Neural progenitor cell (in vitro differentiated cells): Measurements from ENCODE around the gene KIAA0408.
"Not testable (repeated sequence)": the region's sequence is repeated elsewhere in the genome, so short reads cannot be mapped to it uniquely, and the experiment has no call there.

Experiments used
- CTCF ChIP-seq: fragments of 200-600 bp; sonication (generic); IDR thresholded peaks from 2 replicates; pipeline ENCODE4 v1.5.1; 2017; ENCODE audit warnings: antibody characterized with exemption, mild to moderate bottlenecking
- EZH2 ChIP-seq: fragments of 200-600 bp; sonication (generic); IDR thresholded peaks from 2 replicates; pipeline ENCODE4 v1.6.1; 2017; ENCODE audit warnings: antibody characterized with exemption, mild to moderate bottlenecking, moderate library complexity
- EZH2phosphoT487 ChIP-seq: fragments of 200-600 bp; sonication (generic); IDR thresholded peaks from 2 replicates; pipeline ENCODE4 v1.6.1; 2017; ENCODE audit warnings: antibody characterized with exemption

GRCh38 chr6:127412016-127412415 lies 47.2 kb downstream of the KIAA0408 start:
- not testable (repeated sequence) for TF ChIP-seq CTCF, EZH2, EZH2phosphoT487
